ENCODE data around the gene MZF1. TPM values are rescaled to one million over a fixed set of nuclear protein-coding genes. Genes with fewer than 3 reads are reported as not detected.
A peak's percentile ranks its signal among the peaks of the same experiment; 100 is the strongest.

MZF1 gene
- total and polyA plus RNA-seq, 9 of the 15 experiments (the other 6 are each of a cell fraction or from before 2014, with no cell fraction given): 0.31 to 29.3 (median 11.5) TPM

DNA sequence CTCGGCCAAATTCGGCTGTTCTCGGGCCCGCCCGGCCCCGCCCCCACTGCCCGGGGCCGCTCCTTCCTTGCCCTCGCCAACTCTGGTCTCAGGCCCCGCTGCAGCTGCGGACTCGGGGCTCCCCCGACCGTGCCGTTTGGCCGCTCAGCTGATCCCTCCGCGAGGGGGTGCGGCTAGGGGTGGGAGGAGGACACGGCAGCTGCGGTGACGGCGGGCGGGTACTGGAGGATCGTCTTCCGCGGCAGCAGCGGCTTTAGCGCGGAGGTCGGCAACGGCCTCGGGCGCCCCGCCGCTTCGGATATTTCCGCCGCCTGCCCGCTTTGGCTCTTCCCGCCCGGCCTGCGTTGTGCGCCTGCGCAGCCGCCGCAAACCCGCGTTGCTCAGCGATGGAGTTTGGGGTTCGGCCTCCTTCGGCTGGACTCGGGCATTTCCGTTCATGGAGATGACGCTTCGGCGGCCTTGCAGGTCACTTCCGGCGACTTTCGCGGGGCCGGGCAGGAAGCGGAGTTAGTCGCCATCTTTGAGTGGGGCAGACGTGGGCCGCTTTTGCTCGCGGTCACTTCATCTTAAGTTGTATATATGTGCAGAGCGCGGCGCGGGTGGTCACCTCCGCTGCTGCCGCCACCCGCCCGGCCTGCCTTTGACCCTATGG, 14.4 kb downstream of the MZF1 start (continued):
- TF ChIP-seq FOXJ3 (CRISPR knock-in tag; IDR thresholded peaks at IDR 0.05) (no peak), LCOR (CRISPR knock-in tag; IDR thresholded peaks at IDR 0.05) (peak; percentile 57; the same call in 1 of the 2 replicates), TAF9B (IDR thresholded peaks at IDR 0.05; ENCODE audit: partially characterized antibody) (no peak), SIX5 (IDR thresholded peaks at IDR 0.05; ENCODE audit: borderline replicate concordance in 1 of 2, insufficient read depth in 1 of 2, low read depth in 1 of 2, low read length in 2 of 2) (peak; percentile 13 to 16; a peak in 2 of 4 replicates), POLR2B (IDR thresholded peaks at IDR 0.05; ENCODE audit: low read depth, partially characterized antibody) (peak; percentile 46), CHD4 (IDR thresholded peaks at IDR 0.05; ENCODE audit: insufficient read depth, insufficient replicate concordance, low read depth, low read length, poor library complexity, severe bottlenecking) (no peak), ZNF140 (CRISPR knock-in tag; IDR thresholded peaks at IDR 0.05) (no peak), ATF7 (IDR thresholded peaks at IDR 0.05) (peak; percentile 71), HMGN3 (IDR thresholded peaks at IDR 0.05; ENCODE audit: borderline replicate concordance, extremely low read depth, insufficient read length, low read depth, low read length) (peak; percentile 43), THRAP3 (IDR thresholded peaks at IDR 0.05; ENCODE audit: borderline replicate concordance) (no peak), TARDBP (IDR thresholded peaks at IDR 0.05) (no peak), FOXA3 (CRISPR knock-in tag; conservative IDR thresholded peaks at IDR 0.05 in 1 of 2, IDR thresholded peaks at IDR 0.05 in 1 of 2) (no peak), NELFE (IDR thresholded peaks at IDR 0.05; ENCODE audit: insufficient read depth, insufficient read length) (no peak), LARP7 (IDR thresholded peaks at IDR 0.05) (no peak), MAFF (IDR thresholded peaks at IDR 0.05; ENCODE audit: low read length) (no peak), MTA3 (IDR thresholded peaks at IDR 0.05; ENCODE audit: borderline replicate concordance) (no peak), RNF2 (IDR thresholded peaks at IDR 0.05) (no peak; the same call in 1 of the 2 replicates)
- TF ChIP-seq, protein P1, sequence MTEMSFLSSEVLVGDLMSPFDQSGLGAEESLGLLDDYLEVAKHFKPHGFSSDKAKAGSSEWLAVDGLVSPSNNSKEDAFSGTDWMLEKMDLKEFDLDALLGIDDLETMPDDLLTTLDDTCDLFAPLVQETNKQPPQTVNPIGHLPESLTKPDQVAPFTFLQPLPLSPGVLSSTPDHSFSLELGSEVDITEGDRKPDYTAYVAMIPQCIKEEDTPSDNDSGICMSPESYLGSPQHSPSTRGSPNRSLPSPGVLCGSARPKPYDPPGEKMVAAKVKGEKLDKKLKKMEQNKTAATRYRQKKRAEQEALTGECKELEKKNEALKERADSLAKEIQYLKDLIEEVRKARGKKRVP (CRISPR knock-in tag; IDR thresholded peaks at IDR 0.05): no peak
- TF ChIP-seq, protein P2, sequence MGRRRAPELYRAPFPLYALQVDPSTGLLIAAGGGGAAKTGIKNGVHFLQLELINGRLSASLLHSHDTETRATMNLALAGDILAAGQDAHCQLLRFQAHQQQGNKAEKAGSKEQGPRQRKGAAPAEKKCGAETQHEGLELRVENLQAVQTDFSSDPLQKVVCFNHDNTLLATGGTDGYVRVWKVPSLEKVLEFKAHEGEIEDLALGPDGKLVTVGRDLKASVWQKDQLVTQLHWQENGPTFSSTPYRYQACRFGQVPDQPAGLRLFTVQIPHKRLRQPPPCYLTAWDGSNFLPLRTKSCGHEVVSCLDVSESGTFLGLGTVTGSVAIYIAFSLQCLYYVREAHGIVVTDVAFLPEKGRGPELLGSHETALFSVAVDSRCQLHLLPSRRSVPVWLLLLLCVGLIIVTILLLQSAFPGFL (CRISPR knock-in tag; IDR thresholded peaks at IDR 0.05): no peak
- TF ChIP-seq, protein P3, sequence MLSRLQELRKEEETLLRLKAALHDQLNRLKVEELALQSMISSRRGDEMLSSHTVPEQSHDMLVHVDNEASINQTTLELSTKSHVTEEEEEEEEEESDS (CRISPR knock-in tag; IDR thresholded peaks at IDR 0.05): no peak
- TF ChIP-seq, protein P4, sequence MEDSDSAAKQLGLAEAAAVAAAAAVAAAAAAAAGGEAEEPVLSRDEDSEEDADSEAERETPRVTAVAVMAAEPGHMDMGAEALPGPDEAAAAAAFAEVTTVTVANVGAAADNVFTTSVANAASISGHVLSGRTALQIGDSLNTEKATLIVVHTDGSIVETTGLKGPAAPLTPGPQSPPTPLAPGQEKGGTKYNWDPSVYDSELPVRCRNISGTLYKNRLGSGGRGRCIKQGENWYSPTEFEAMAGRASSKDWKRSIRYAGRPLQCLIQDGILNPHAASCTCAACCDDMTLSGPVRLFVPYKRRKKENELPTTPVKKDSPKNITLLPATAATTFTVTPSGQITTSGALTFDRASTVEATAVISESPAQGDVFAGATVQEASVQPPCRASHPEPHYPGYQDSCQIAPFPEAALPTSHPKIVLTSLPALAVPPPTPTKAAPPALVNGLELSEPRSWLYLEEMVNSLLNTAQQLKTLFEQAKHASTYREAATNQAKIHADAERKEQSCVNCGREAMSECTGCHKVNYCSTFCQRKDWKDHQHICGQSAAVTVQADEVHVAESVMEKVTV (CRISPR knock-in tag; IDR thresholded peaks at IDR 0.05): peak; percentile 100
- TF ChIP-seq, protein P5, sequence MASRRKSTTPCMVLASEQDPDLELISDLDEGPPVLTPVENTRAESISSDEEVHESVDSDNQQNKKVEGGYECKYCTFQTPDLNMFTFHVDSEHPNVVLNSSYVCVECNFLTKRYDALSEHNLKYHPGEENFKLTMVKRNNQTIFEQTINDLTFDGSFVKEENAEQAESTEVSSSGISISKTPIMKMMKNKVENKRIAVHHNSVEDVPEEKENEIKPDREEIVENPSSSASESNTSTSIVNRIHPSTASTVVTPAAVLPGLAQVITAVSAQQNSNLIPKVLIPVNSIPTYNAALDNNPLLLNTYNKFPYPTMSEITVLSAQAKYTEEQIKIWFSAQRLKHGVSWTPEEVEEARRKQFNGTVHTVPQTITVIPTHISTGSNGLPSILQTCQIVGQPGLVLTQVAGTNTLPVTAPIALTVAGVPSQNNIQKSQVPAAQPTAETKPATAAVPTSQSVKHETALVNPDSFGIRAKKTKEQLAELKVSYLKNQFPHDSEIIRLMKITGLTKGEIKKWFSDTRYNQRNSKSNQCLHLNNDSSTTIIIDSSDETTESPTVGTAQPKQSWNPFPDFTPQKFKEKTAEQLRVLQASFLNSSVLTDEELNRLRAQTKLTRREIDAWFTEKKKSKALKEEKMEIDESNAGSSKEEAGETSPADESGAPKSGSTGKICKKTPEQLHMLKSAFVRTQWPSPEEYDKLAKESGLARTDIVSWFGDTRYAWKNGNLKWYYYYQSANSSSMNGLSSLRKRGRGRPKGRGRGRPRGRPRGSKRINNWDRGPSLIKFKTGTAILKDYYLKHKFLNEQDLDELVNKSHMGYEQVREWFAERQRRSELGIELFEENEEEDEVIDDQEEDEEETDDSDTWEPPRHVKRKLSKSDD (conservative IDR thresholded peaks at IDR 0.05; ENCODE audit: low read length): no peak

Data from K562 (cell line).